Stromal cell of bone marrow (primary cell): ENCODE measurements around the gene METTL26.

Experiments
- DNase-seq: peaks from one replicate; pipeline ENCODE4 v3.0.0-alpha.2; 2012; ENCODE audit warnings: low read depth

Gene METTL26

DNA sequence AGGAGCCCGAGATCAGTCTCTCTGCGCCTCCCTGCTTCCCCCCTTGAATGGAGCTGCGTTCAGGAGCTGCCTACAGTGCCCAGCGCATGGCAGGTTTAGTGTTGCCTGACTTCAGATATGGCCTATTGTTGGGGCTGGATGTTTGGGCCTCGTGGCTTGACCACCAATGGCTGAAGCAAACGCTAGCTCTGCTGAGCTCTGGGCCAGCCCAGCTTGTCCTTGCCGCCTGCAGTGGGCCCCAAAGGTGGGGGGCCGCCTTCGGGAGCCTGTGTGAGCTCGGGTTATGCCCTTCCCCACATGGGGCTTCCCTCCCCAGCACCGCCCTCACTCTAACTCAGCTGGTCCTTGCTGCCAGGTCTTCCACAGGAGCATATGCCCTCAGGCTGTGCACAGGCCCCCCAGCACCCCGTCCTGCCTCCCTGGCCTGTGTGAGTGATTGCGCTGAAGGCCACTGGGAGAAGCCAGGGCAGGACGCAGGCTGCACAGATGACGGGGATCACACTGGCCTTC, 2.0 kb upstream of the METTL26 start:
- DNase-seq: no peak

DNA sequence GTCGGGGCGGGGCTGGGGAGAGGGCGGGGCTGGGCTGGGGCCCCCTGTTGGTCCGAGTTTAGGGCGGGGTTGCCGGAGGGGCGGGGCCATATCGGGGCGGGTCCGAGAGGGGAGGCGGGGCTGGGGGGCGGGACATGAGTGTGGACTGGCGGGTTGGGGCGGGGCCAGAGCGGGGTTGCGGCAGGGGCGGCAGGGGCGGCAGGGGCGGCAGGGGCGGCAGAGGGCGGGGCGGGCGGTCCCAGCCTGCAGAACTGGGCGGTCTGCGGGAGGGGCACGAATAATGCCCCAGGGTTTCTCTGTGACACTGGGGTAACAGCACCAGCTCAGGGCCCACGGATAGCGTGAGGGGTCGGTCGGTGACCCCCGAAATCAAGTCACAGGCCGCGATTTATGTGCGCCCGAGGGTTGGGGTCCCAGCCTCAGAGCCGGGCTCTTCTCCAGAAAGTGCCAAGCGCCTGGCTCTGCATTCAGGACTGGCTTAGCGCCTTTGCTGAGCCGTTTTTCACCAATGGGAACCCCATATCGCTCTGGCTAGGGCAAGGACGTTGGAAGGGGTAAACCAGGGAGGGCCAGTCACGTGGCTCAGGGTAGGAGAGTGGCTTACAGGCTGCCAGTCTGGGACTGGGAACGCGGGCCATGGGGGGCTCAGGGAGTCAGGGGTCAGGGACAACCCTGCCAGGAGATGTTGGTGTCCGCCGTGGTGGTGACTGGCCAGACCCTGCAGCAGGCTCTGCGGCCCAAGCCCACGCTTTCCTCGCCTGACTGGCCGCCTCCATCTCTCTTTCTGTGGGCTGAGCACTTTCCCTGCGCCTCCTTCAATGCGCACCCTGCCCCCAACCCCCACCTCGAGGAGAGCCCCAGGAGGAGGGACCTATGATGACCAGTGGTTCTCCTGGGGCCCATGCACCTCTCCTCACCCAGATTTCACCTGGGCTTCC, 1.2 kb upstream of the METTL26 start:
- peak; percentile 73 for DNase-seq

DNA sequence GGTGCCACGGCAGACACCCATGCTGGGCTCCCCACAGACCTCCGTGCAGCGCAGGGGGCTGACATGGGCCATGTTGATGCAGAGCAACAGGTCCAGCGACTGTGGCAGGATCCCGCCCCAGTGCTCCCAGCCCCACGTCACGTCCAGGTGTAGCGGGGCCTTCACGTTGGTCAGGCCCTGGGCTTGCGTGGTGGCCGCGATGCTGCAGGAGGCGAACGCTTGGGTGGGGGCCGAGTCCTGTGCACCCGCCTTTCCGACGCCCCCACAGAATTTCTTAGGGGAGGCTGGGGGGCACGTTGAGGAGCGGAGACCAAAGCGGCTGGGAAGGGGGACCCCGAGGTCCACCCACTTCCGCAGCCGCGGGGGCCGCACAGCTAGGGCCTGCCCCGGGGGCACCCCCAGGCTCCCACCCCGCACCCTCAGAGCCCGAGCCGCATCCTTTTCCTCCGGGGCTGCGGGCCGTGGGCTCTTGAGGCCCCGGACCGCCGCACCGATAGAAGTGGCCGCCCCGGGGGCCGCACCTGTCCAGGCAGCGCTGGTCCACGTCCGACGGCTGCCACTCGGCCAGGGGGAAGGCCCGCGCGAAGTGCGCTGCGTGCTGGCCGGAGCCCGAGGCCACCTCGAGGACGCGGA, 416 bp downstream of the METTL26 start:
- no peak for DNase-seq

DNA sequence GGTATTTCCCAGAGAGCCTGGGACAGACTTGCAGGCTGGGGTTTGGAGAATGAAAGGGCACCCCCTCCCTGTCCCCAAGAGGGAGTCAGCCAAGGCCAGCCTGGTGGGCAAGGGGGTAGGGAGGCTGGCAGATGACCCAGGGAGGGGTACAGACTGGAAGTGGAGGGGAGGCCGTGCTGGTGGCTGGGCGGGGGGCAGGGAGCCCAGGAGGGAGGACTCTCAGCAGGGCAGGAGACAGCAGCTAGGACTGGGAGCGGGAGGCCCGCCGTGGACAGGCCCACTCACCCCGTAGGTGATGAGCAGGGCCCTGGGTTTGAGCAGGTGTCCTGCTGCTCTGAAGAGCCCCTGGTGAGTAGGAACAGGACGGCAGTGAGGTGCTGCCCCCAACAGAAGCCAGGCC, 1.1 kb downstream of the METTL26 start:
- no peak for DNase-seq

DNA sequence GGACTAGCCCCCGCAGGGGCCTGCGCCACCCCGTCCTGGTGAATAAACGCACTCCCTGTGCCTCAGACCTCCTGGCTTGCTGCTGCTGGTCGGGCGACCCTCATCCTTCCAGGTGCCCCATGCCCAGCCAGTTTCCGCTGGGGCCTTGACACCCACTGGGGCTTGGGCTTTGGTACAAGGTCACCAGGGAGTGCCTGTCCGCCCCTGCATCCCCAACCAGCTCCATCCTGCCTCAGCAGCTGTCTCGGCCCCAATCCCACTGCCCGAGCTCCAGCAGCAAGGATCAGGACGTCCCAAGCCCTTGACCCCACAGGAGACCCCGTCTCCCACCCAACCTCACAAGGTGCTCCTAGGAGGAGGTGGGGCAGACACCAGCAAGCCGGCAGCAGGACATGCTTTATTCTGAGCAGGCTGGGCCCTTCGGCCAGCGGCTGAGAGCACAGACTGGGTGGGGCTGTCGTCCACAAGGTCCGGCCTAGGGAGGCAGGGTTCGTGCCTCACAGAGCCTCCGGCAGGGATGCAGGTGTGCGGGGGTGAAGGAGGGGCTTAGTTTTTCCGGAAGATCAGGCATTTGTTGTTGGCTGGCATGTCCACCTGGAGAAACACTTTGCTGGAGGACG, 1.9 kb downstream of the METTL26 start:
- no peak for DNase-seq

DNA sequence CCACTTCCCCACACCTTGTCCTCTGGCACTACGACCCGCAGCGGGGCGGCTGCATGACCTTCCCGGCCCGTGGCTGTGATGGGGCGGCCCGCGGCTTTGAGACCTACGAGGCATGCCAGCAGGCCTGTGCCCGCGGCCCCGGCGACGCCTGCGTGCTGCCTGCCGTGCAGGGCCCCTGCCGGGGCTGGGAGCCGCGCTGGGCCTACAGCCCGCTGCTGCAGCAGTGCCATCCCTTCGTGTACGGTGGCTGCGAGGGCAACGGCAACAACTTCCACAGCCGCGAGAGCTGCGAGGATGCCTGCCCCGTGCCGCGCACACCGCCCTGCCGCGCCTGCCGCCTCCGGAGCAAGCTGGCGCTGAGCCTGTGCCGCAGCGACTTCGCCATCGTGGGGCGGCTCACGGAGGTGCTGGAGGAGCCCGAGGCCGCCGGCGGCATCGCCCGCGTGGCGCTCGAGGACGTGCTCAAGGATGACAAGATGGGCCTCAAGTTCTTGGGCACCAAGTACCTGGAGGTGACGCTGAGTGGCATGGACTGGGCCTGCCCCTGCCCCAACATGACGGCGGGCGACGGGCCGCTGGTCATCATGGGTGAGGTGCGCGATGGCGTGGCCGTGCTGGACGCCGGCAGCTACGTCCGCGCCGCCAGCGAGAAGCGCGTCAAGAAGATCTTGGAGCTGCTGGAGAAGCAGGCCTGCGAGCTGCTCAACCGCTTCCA, 2.6 kb downstream of the METTL26 start:
- no peak for DNase-seq

DNA sequence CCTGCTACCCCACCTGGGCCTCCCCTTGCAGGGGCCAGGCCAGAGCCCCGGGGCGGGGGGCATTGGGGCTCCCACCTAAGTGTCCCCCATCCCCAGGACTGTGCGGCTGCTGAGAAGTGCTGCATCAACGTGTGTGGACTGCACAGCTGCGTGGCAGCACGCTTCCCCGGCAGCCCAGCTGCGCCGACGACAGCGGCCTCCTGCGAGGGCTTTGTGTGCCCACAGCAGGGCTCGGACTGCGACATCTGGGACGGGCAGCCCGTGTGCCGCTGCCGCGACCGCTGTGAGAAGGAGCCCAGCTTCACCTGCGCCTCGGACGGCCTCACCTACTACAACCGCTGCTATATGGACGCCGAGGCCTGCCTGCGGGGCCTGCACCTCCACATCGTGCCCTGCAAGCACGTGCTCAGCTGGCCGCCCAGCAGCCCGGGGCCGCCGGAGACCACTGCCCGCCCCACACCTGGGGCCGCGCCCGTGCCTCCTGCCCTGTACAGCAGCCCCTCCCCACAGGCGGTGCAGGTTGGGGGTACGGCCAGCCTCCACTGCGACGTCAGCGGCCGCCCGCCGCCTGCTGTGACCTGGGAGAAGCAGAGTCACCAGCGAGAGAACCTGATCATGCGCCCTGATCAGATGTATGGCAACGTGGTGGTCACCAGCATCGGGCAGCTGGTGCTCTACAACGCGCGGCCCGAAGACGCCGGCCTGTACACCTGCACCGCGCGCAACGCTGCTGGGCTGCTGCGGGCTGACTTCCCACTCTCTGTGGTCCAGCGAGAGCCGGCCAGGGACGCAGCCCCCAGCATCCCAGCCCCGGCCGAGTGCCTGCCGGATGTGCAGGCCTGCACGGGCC, 3.4 kb downstream of the METTL26 start:
- DNase-seq: no peak

DNA sequence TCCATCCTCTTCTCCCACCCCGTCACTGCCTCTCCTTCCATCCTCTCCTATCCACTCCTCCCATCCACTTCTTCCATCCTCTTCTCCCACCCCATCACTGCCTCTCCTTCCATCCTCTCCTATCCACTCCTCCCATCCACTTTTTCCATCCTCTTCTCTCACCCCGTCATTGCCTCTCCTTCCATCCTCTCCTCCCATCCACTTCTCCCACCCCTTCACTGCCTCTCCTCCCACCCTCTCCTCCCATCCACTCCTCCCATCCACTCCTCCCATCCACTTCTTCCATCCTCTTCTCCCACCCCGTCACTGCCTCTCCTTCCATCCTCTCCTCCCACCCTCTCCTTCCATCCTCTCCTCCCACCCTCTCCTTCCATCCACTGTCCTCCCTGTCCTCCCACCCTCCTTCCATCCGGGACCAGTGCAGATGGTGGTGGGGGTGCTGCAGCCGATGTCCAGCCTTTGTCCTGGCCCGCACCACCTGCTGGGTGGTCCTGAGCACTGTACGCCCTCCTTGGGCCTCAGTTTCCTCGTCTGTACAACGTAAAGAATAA, 4.2 kb downstream of the METTL26 start:
- DNase-seq: no peak

DNA sequence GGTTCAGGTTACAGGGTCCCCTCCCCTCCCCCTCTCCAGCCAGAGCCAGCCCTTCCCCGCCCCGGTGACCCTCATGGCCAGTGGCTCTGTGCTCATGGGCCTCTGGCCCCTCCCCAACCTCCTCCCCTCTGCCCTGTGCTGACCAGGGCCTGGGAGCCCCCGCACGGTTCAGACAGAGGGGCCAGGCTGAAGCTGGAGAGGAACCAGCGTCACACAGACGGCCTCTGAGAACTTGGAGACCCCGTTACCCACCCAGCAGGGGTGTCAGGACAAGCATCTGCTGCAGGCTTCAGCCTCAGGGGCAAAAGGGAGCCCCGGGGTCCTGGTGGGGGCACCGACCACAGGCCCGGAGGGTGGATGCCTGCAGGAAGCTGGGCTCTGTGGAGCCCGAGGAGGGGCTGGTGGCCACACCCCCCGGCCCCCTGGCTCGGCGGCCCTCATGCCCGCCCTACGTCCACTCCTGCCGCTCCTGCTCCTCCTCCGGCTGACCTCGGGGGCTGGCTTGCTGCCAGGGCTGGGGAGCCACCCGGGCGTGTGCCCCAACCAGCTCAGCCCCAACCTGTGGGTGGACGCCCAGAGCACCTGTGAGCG, 5.2 kb downstream of the METTL26 start, which contains the start of gene WFIKKN1:
TSS of gene WFIKKN1 (plus strand) at position 171 of the 591 bp plus-strand sequence. CDS start at position 440, 269 bp downstream.
- no peak for DNase-seq

DNA sequence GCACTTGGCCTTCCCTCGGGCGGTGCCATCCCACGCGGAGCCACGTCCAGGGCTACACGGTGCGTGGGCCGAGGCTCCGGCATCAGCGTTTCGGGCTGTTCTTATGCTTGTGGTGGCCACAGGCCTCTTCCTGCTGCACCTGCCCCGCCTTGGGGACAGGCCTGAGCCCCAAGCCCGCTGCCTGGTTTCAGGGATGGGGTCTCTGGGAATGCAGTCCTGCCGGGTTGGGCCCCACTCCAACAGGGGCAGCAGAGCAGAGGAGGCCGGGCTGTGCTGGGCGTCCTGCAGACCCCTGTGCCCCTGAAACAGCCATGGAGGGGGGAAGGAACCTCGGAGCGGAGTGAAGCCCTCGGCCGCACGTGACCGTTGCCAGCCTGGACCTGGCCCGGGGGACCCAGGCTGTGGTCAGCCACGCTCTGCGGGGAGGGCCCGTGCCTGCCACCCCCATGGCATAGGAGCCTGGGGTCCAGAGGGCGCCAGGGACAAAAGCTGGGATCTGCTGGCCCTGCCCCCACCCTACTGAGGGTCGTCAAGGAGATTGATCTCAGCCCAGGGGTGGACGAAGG, 5.8 kb downstream of the METTL26 start:
- no peak for DNase-seq

DNA sequence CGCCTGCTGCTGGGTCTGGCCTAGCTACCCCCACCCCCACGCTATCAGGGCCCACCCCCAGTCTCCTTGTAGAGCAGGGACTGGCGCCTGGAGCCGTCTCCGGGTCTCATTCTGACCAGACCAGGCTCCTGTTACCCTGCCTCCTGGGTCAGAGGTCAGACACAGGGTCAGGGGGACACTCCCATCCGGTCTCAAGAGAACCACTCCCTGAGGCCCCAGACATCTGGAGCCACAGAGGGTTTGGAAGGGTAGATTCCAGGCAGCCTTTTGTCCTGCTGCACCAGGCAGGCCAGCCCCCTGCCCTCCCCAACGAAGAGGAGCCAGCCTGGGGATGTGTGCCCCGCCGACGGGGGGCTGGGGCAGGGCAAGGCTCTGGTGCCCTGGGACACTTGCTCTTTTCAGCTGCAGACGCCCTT, 6.3 kb downstream of the METTL26 start:
- no peak for DNase-seq

DNA sequence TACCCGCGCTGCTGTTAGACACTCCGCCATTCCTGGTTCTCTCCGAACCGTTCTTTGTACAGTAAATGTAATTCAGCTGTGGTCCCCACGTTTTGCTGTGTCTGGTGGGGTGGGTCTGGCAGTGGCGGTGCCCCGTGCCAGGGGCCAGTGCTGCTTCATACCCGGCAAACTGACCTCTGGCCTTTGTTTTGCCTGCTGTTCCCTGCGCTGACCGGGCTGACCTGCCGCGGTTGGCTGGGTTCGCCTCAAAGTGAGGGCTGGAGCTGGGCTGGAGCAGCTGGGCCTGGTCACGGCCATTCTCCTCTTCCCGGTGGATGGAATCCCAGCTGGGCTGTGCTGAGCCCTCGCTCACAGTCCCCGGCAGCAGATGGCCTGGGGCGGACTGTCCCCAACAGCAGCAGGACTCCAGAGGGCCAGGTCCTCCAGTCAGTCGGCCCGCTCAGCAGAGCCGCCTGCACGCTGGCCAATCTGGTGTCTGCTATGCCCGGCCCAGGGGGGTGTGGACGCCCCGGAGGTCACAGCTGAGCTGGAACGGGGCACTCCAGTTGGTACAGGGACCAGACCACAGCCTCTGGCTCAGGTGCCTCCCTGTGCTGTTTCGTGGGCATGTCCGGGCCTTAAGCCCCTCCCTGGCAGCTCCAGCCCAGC, 6.8 kb downstream of the METTL26 start:
- no peak for DNase-seq

DNA sequence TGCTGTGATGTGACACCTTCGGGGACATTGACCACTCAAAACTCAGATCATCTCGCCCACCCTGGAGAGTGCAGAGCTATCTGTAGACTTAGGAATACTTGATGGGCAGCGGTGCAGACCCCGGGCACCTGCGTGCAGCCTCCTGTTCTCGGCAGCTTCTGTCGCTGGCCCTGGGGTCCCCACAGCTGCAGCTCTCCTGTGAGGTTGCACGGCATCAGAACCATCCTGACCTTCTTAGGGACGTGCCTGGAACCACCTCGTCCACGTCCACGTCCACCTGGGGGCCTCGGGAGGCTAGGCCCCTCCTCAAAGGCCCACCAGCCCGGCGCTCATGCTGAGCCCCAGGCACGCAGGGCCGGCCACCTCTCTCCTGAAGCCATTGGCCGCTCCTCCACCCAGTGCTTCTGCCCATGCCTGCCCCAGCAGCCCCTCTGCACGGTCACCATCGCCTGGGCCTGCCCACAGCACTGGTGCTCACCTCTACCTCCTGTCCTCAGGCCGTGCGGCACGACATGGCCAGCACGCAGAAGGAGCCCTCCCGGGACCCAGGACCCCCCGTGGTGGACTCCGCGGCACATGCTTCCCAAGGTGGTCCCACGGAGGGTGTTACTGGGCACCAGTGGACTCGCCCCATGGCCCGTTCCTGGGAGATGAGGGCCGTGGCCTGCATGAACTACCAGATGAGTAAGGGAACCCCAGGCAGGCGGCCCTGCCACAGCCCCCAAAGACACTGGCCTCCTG, 7.6 kb downstream of the METTL26 start:
- no peak for DNase-seq

DNA sequence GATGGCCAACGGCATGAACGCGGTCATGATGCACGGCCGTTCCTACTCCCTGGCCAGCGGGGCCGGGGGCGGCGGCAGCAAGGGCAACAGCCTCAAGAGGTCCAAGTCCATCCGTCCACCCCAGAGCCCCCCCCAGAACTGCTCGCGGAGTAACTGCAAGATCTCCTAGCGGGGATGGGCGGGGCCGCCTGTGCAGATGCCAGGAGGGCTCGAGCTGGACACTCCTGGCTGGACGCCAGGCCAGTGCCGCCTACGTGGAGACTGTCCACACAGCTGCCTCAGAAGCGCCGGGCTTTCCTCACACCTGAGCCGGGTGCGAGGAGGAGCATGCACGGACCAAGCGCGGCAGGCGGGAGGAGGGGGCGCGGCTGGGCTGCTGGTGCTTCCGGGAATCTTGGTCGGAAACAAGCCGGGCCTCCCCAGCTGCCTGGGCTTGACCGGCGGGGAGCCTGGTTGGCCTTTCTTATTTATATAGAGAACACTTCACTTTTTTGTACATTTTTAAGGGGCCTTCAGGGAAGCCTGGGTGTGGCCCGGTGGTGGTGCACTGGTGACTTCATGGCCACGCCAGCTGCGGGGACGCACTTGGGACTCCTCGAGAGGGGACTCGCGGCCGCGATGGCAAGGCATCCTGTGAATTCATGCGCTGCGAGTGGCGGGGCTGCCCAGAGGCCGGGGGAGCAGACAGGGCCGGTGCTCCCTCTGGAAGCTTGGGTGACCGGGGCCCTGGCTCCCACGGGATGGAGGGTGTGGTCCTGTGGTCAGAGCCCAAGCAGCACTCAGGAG, 8.5 kb downstream of the METTL26 start:
- no peak for DNase-seq

DNA sequence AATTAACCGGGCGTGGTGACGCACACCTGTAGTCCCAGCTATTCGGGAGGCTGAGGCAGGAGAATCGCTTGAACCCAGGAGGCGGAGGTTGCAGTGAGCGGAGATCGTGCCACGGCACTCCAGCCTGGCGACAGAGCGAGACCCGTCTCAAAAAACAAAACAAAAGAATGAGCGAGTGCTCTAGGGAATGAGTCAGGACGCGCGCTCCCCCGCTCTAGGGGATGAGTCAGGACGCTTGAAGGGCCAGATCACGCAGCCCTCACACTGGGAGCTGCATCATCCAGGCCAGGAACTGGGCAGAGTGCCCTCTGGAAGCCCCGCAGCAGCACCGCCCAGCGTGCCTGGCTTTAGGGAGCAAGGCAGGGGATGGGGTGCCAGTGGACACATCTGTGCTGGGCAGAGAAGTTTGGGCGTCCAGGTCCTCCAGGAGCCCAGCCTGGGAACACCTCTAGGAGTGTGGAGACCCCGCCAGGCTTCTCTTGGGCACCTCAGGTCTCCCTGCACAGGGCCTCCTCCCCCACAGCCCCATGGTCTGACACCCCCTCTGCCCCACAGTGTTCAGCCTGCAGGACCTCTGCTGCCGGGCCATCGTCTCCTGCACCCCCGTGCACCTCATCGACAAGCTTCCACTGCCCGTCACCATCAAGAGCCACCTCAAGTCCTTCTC, 9.2 kb downstream of the METTL26 start:
- DNase-seq: peak; percentile 95

DNA sequence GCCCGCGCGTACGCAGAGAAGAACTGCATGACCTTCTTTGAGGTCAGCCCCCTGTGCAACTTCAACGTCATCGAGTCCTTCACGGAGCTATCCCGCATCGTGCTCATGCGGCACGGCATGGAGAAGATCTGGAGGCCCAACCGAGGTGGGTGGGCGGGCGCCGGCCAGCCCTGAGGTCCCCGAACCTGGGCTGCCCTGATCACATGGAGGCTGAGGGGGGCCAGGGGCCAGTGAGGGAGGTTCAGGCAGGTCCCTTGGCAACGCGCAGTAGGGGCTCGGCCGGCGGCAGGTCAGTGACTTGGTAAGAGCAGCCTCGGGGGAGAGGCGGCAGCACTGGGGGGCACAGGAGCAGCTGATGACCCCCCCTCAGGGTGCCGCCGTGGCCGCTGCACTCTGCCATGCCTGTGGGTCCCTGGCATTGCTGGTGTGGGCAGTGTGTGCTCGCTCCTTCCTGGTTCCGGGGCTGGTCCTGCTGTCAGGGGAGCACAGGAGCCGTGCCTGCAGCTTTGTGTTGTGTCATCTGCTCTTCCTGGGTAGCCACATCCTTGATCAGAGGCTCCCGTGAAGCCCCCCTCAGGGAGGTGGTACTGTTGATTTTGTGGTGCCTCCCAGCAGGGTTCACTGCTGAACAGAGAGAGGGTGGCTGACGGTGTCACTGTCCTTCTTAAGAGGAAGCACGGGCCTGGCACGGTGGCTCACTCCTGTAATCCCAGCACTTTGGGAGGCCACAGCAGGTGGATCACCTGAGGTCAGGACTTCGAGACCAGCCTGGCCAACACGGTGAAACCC, 9.9 kb downstream of the METTL26 start:
- no peak for DNase-seq
